Gastrocnemius medialis (tissue), 4 donors: Measurements from ENCODE around the gene FEM1B.

Source experiments
- POLR2A ChIP-seq, 2 donors: fragments of 450-650 bp; IDR thresholded peaks; one replicate each; pipeline ENCODE4 v1.6.1; 2017; ENCODE audit warnings: antibody characterized with exemption in 2 of 2, mild to moderate bottlenecking in 2 of 2, moderate library complexity in 2 of 2
- TF ChIP-seq, protein P1 (sequence below), 5 experiments: fragments of 450-650 bp in 3 of 5; fragments of 200-600 bp in 2 of 5; sonication (generic) in 2 of 5; IDR thresholded peaks in 4 of 5; conservative IDR thresholded peaks in 1 of 5; 1 replicate in 4 of 5; 2 replicates in 1 of 5; pipeline ENCODE4 v1.5.1; 2016 to 2019; ENCODE audit warnings: antibody characterized with exemption in 5 of 5, mild to moderate bottlenecking in 3 of 5, moderate library complexity in 3 of 5

DNA sequence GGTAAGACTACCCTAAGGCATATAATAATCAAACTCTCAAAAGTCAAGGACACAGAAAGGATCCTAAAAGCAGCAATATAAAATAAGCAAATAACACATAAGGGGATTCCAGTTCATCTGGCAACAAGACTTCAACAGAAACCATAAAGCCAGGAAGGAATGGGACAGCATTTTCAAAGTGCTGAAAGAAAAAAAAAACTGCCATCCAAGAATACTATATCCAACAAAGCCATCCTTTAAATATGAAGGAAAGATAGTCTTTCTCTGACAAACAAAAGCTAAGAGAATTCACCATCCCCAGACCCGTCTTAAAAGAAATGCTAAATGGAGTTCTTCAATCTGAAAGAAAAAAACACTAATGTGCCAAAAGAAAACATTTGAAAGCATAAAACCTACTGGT lies 33.3 kb upstream of the FEM1B start:
- TF ChIP-seq, protein P1, sequence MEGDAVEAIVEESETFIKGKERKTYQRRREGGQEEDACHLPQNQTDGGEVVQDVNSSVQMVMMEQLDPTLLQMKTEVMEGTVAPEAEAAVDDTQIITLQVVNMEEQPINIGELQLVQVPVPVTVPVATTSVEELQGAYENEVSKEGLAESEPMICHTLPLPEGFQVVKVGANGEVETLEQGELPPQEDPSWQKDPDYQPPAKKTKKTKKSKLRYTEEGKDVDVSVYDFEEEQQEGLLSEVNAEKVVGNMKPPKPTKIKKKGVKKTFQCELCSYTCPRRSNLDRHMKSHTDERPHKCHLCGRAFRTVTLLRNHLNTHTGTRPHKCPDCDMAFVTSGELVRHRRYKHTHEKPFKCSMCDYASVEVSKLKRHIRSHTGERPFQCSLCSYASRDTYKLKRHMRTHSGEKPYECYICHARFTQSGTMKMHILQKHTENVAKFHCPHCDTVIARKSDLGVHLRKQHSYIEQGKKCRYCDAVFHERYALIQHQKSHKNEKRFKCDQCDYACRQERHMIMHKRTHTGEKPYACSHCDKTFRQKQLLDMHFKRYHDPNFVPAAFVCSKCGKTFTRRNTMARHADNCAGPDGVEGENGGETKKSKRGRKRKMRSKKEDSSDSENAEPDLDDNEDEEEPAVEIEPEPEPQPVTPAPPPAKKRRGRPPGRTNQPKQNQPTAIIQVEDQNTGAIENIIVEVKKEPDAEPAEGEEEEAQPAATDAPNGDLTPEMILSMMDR (IDR thresholded peaks at IDR 0.05 in 4 of 5, conservative IDR thresholded peaks at IDR 0.05 in 1 of 5), result no peak
- no peak for TF ChIP-seq POLR2A (IDR thresholded peaks at IDR 0.05)
